Measurements from ENCODE around the gene ANTXR1. TPM values are rescaled to one million over a fixed set of nuclear protein-coding genes. Genes with fewer than 3 reads are reported as not detected.

ANTXR1 gene
- total and polyA plus RNA-seq, 2 experiments from 2014 or later: 29.1 to 34.7 TPM

DNA sequence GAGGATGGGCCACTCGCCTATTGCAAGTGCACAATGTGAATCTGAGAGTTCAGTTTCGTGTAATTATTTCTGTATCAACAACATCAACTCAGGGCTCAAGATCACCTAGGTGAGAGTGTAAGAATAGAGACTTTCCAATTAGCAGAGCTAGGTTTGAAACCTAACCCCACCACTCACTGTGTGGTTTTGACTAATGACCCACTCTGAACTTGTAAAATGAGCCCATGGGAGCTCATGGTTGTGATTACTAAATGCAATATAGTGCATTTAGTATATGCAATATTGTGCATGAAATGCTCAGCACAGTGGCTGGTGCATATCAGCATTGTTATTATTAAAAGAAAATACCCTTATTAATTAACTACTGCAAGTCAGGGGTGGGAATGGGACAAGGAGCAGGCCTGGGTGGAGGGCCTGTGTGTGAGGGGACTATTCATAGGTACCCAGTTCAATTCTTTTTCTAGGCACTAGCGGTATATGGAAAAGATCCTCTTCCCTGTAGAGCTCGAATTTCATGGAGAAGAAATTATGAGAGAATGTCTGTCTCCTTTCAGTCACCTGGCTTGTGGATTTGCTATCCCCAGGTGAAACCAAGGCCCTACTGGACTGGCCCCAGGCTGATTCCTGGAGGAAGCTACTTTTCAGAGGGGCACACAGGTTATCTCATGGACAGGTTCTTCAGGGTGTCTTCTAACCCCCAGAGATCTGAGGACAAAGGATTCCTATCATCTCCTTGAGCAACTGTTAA, 204.5 kb downstream of the ANTXR1 start:
- DNase-seq (ENCODE audit: low spot score): no peak
- Histone ChIP-seq H3K27ac (no peak overlapping the region), H3K4me1 (ENCODE audit: insufficient read depth) (no peaks in the 10 kb centered on the region), H3K79me2 (no peaks in the 10 kb centered on the region), H3K4me2 (no peak overlapping the region), H4K20me1 (ENCODE audit: insufficient read depth, poor library complexity, severe bottlenecking) (no peaks in the 10 kb centered on the region), H3K4me3 (no peak overlapping the region), H3K36me3 (replicated peaks; ENCODE audit: insufficient read depth, low read depth) (no peaks in the 10 kb centered on the region), H2AFZ (no peak overlapping the region), H3K27me3 (no peaks in the 10 kb centered on the region), H3K9me3 (ENCODE audit: low read depth) (no peaks in the 10 kb centered on the region), H3K9me2 (replicated peaks; ENCODE audit: insufficient read depth) (no peaks in the 10 kb centered on the region)
- TF ChIP-seq EZH2phosphoT487 (IDR thresholded peaks at IDR 0.05; ENCODE audit: low read depth, severe bottlenecking, unreplicated experiment) (no peak), EZH2 (IDR thresholded peaks at IDR 0.05; ENCODE audit: borderline replicate concordance) (no peak)
- TF ChIP-seq, protein P1, sequence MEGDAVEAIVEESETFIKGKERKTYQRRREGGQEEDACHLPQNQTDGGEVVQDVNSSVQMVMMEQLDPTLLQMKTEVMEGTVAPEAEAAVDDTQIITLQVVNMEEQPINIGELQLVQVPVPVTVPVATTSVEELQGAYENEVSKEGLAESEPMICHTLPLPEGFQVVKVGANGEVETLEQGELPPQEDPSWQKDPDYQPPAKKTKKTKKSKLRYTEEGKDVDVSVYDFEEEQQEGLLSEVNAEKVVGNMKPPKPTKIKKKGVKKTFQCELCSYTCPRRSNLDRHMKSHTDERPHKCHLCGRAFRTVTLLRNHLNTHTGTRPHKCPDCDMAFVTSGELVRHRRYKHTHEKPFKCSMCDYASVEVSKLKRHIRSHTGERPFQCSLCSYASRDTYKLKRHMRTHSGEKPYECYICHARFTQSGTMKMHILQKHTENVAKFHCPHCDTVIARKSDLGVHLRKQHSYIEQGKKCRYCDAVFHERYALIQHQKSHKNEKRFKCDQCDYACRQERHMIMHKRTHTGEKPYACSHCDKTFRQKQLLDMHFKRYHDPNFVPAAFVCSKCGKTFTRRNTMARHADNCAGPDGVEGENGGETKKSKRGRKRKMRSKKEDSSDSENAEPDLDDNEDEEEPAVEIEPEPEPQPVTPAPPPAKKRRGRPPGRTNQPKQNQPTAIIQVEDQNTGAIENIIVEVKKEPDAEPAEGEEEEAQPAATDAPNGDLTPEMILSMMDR (IDR thresholded peaks at IDR 0.05; ENCODE audit: poor library complexity): no peak
- WGBS (ENCODE audit: low lambda C conversion rate, missing lambda C conversion rate): 85% methylated on average over 4 of the region's 4 CpGs

DNA sequence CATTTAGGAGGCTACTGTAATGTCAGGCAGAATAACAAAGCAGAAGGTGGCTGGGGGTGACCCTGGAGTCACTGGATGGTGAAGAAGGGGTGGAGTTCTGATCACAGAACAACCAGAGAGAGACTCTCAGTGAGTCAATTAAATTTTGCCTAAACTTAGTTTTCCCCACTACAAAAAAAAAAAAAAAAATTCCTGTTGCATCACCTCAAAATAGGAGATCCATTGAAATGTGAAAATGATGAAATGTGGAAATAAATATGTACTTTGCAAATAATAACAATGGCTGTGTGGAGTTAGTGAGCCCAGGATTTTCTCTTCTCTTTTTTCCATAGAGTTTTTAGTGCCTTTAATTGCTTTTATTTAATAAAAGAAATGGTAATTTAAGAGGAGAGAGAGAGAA, 208.5 kb downstream of the ANTXR1 start:
- no peak overlapping the region for H3K4me2 ChIP-seq
- H3K27ac ChIP-seq: peak overlapping the region; percentile 13
- H3K9me2 ChIP-seq (replicated peaks; ENCODE audit: insufficient read depth): no peaks in the 10 kb centered on the region
- H3K27me3 ChIP-seq: no peaks in the 10 kb centered on the region
- DNase-seq (ENCODE audit: low spot score): no peak
- no peak overlapping the region for H2AFZ ChIP-seq
- no peak for TF ChIP-seq EZH2phosphoT487 (IDR thresholded peaks at IDR 0.05; ENCODE audit: low read depth, severe bottlenecking, unreplicated experiment)
- TF ChIP-seq, protein P1 (IDR thresholded peaks at IDR 0.05; ENCODE audit: poor library complexity): no peak
- no peak for TF ChIP-seq EZH2 (IDR thresholded peaks at IDR 0.05; ENCODE audit: borderline replicate concordance)
- H3K9me3 ChIP-seq (ENCODE audit: low read depth): no peaks in the 10 kb centered on the region
- no peaks in the 10 kb centered on the region for H4K20me1 ChIP-seq (ENCODE audit: insufficient read depth, poor library complexity, severe bottlenecking)
- H3K4me3 ChIP-seq: no peak overlapping the region
- no peaks in the 10 kb centered on the region for H3K36me3 ChIP-seq (replicated peaks; ENCODE audit: insufficient read depth, low read depth)
- peaks cover 20% of the 10 kb centered on the region for H3K4me1 ChIP-seq (ENCODE audit: insufficient read depth)
- no peaks in the 10 kb centered on the region for H3K79me2 ChIP-seq

GRCh38 chr2:69221960-69222751, 209.2 kb downstream of the ANTXR1 start:
- no peaks in the 10 kb centered on the region for H3K36me3 ChIP-seq (replicated peaks; ENCODE audit: insufficient read depth, low read depth)
- peak overlapping the region; percentile 13 for H3K27ac ChIP-seq
- no peaks in the 10 kb centered on the region for H3K9me3 ChIP-seq (ENCODE audit: low read depth)
- no peaks in the 10 kb centered on the region for H3K9me2 ChIP-seq (replicated peaks; ENCODE audit: insufficient read depth)
- H3K79me2 ChIP-seq: no peaks in the 10 kb centered on the region
- H3K4me2 ChIP-seq: no peak overlapping the region
- DNase-seq (ENCODE audit: low spot score): no peak
- WGBS (ENCODE audit: low lambda C conversion rate, missing lambda C conversion rate): 82% methylated on average over 6 of the region's 6 CpGs
- no peak overlapping the region for H2AFZ ChIP-seq
- peaks cover 20% of the 10 kb centered on the region for H3K4me1 ChIP-seq (ENCODE audit: insufficient read depth)
- no peak overlapping the region for H3K4me3 ChIP-seq
- no peaks in the 10 kb centered on the region for H3K27me3 ChIP-seq
- TF ChIP-seq EZH2 (IDR thresholded peaks at IDR 0.05; ENCODE audit: borderline replicate concordance): no peak
- TF ChIP-seq EZH2phosphoT487 (IDR thresholded peaks at IDR 0.05; ENCODE audit: low read depth, severe bottlenecking, unreplicated experiment): no peak
- TF ChIP-seq, protein P1 (IDR thresholded peaks at IDR 0.05; ENCODE audit: poor library complexity): no peak
- no peaks in the 10 kb centered on the region for H4K20me1 ChIP-seq (ENCODE audit: insufficient read depth, poor library complexity, severe bottlenecking)

Data from hepatocyte (in vitro differentiated cells).